WTC11 (cell line): ENCODE results near the gene ZNF668. TPM values are rescaled to one million over a fixed set of nuclear protein-coding genes. Genes with fewer than 3 reads are reported as not detected.
A peak's percentile ranks its signal among the peaks of the same experiment; 100 is the strongest.

Experiments
- ATAC-seq: fragments of 200-7000 bp; cut with Tn5 transposase; 2 replicates; pipeline ENCODE4 v1.10.0; 2021; ENCODE audit warnings: mild to moderate bottlenecking, moderate library complexity
- CTCF ChIA-PET: fragments of 300-600 bp; sonication (Branson Sonifier 250); formaldehyde crosslinking; loops from one replicate; lab custom pipeline; 2021; ENCODE audit warnings: antibody characterized with exemption; lab: Charles Lee
- POLR2A ChIA-PET: fragments of 350-600 bp; sonication (Branson Sonifier 250); formaldehyde crosslinking; loops from one replicate; lab custom pipeline; 2021; ENCODE audit warnings: antibody characterized with exemption; lab: Charles Lee
- DNase-seq: peaks from one replicate; pipeline ENCODE4 v3.0.0; 2021; ENCODE audit warnings: low spot score
- H3K27ac Mint-ChIP-seq: 2 replicates; pipeline ENCODE4 v1.8.0; 2021; ENCODE audit warnings: mixed read lengths
- H3K27me3 Mint-ChIP-seq: 2 replicates; pipeline ENCODE4 v1.8.0; 2021; ENCODE audit warnings: low read depth, mild to moderate bottlenecking, moderate library complexity, mixed read lengths
- H3K36me3 Mint-ChIP-seq: 2 replicates; pipeline ENCODE4 v1.8.0; 2021; ENCODE audit warnings: mixed read lengths
- H3K4me1 Mint-ChIP-seq: 2 replicates; pipeline ENCODE4 v1.8.0; 2022; ENCODE audit warnings: mixed read lengths
- H3K4me3 Mint-ChIP-seq: 2 replicates; pipeline ENCODE4 v1.8.0; 2021; ENCODE audit warnings: mild to moderate bottlenecking, moderate library complexity, mixed read lengths
- H3K9me3 Mint-ChIP-seq: 2 replicates; pipeline ENCODE4 v1.8.0; 2021; ENCODE audit warnings: mixed read lengths
- ATF1 ChIP-seq: sonication (generic); formaldehyde crosslinking; IDR thresholded peaks from 2 replicates; pipeline ENCODE4 v1.8.1; 2023; ENCODE audit warnings: mild to moderate bottlenecking, moderate library complexity, missing genetic modification reagents
- CREM ChIP-seq: sonication (generic); formaldehyde crosslinking; IDR thresholded peaks from 2 replicates; pipeline ENCODE4 v1.8.1; 2022; ENCODE audit warnings: mild to moderate bottlenecking, missing genetic modification reagents, moderate library complexity
- ELF4 ChIP-seq: sonication (generic); formaldehyde crosslinking; IDR thresholded peaks from 2 replicates; pipeline ENCODE4 v1.8.1; 2022; ENCODE audit warnings: low read depth, mild to moderate bottlenecking, moderate library complexity, missing genetic modification reagents
- ETV6 ChIP-seq: sonication (generic); formaldehyde crosslinking; IDR thresholded peaks from 2 replicates; pipeline ENCODE4 v1.8.1; 2022; ENCODE audit warnings: mild to moderate bottlenecking, missing genetic modification reagents
- FOXK1 ChIP-seq: sonication (generic); formaldehyde crosslinking; IDR thresholded peaks from 2 replicates; pipeline ENCODE4 v1.8.0; 2022; ENCODE audit warnings: mild to moderate bottlenecking, moderate library complexity, missing genetic modification reagents
- FOXP1 ChIP-seq: sonication (generic); formaldehyde crosslinking; IDR thresholded peaks from 2 replicates; pipeline ENCODE4 v1.8.0; 2022; ENCODE audit warnings: missing genetic modification reagents, mild to moderate bottlenecking, moderate library complexity, borderline replicate concordance
- HMGA2 ChIP-seq: fragments of 250-450 bp; sonication (Bioruptor Pico); IDR thresholded peaks from 2 replicates; pipeline ENCODE4 v1.4.0; 2021; ENCODE audit warnings: mild to moderate bottlenecking, moderate library complexity
- JAZF1 ChIP-seq: fragments of 250-450 bp; sonication (Bioruptor Pico); IDR thresholded peaks from 2 replicates; pipeline ENCODE4 v1.9.0; 2021; ENCODE audit warnings: moderate library complexity, mild to moderate bottlenecking, inconsistent platforms
- JUN ChIP-seq: sonication (generic); formaldehyde crosslinking; IDR thresholded peaks from 2 replicates; pipeline ENCODE4 v1.8.0; 2023; ENCODE audit warnings: mild to moderate bottlenecking, missing genetic modification reagents
- NR2C2 ChIP-seq: sonication (generic); formaldehyde crosslinking; IDR thresholded peaks from 2 replicates; pipeline ENCODE4 v1.8.0; 2022; ENCODE audit warnings: mild to moderate bottlenecking, missing genetic modification reagents
- SP1 ChIP-seq: sonication (generic); formaldehyde crosslinking; conservative IDR thresholded peaks from 2 replicates; pipeline ENCODE4 v1.8.1; 2022; ENCODE audit warnings: missing genetic modification reagents
- TCF7 ChIP-seq: sonication (generic); formaldehyde crosslinking; IDR thresholded peaks from 2 replicates; pipeline ENCODE4 v1.8.0; 2022; ENCODE audit warnings: mild to moderate bottlenecking, low read depth, missing genetic modification reagents, moderate library complexity
- TEAD1 ChIP-seq: sonication (generic); formaldehyde crosslinking; IDR thresholded peaks from 2 replicates; pipeline ENCODE4 v1.8.0; 2022; ENCODE audit warnings: mild to moderate bottlenecking, missing genetic modification reagents
- ZBTB21 ChIP-seq: sonication (generic); formaldehyde crosslinking; IDR thresholded peaks from 2 replicates; pipeline ENCODE4 v1.8.1; 2023; ENCODE audit warnings: mild to moderate bottlenecking, missing genetic modification reagents, borderline replicate concordance
- ZNF263 ChIP-seq: sonication (generic); formaldehyde crosslinking; IDR thresholded peaks from 2 replicates; pipeline ENCODE4 v1.8.1; 2022; ENCODE audit warnings: low read depth, mild to moderate bottlenecking, moderate library complexity, missing genetic modification reagents
- ZNF396 ChIP-seq: fragments of 250-450 bp; sonication (Bioruptor Pico); IDR thresholded peaks from 2 replicates; pipeline ENCODE4 v1.8.0; 2021; ENCODE audit warnings: mild to moderate bottlenecking, moderate library complexity, borderline replicate concordance
- total RNA-seq: library from RNA; stranded (reverse); gene quantifications from 3 replicates; pipeline ENCODE4 v1.2.3, GENCODE V29; 2021
- TF ChIP-seq, protein P1 (sequence below): sonication (generic); formaldehyde crosslinking; IDR thresholded peaks from 2 replicates; pipeline ENCODE4 v1.8.1; 2023; ENCODE audit warnings: mild to moderate bottlenecking, moderate library complexity, missing genetic modification reagents
- TF ChIP-seq, protein P2 (sequence below): sonication (generic); formaldehyde crosslinking; IDR thresholded peaks from 2 replicates; pipeline ENCODE4 v1.8.0; 2022; ENCODE audit warnings: mild to moderate bottlenecking, missing genetic modification reagents
- TF ChIP-seq, protein P3 (sequence below): fragments of 200-600 bp; IDR thresholded peaks from 2 replicates; pipeline ENCODE4 v1.8.0; 2022; ENCODE audit warnings: antibody characterized with exemption
- TF ChIP-seq, protein P4 (sequence below): fragments of 250-450 bp; sonication (Bioruptor Pico); IDR thresholded peaks from 2 replicates; pipeline ENCODE4 v2.1.2; 2022; ENCODE audit warnings: mild to moderate bottlenecking, moderate library complexity
- TF ChIP-seq, protein P5 (sequence below): sonication (generic); formaldehyde crosslinking; IDR thresholded peaks from 2 replicates; pipeline ENCODE4 v1.8.1; 2022; ENCODE audit warnings: mild to moderate bottlenecking, moderate library complexity, missing genetic modification reagents
- TF ChIP-seq, protein P6 (sequence below): sonication (generic); formaldehyde crosslinking; IDR thresholded peaks from 2 replicates; pipeline ENCODE4 v1.8.1; 2022; ENCODE audit warnings: mild to moderate bottlenecking, missing genetic modification reagents, moderate library complexity, borderline replicate concordance
- TF ChIP-seq, protein P7 (sequence below): sonication (generic); formaldehyde crosslinking; IDR thresholded peaks from 2 replicates; pipeline ENCODE4 v1.8.0; 2023; ENCODE audit warnings: mild to moderate bottlenecking, missing genetic modification reagents

The ZNF668 gene
- total RNA-seq, 1 experiment from 2014 or later = 17.3 TPM

DNA sequence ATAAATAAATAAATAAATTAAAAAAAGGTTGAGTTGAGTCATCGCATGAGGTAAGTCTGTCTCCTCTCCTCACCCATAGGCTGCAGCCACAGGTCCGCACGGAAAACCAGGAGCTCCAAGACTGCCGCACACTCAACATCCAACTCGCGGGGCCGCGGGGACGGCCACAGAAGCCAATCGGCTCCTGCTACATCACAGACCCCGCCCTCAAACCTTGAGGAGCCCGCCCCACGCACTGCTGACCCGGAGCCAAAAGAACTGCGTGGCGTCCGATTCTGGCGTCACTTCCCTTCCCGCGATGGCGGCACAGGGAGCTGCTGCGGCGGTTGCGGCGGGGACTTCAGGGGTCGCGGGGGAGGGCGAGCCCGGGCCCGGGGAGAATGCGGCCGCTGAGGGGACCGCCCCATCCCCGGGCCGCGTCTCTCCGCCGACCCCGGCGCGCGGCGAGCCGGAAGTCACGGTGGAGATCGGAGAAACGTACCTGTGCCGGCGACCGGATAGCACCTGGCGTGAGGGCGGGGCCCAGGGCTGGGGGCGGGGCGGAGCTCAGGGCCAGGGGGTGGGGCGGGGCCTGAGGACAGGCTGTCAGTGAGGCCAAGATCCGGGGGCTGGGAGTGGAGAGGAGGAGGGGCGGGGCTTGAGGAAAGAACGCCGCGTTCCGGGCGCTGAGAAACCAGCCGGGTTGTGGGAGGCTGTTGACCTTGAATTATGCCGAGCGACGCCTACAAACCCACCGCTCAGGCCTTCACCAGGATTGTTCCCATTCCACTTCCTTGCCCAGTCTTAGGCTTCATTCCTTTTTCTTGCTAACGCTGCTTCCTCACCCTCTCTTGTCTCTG is 43.6 kb upstream of the ZNF668 start, which contains the start of gene KAT8:
TSS of gene KAT8 (plus strand) at position 281 of the 839 bp plus-strand sequence. CDS start at position 299, 18 bp downstream.
- H3K27me3 Mint-ChIP-seq = no peaks in the 10 kb centered on the region
- peak; percentile 96 for DNase-seq
- peaks cover 16% of the 10 kb centered on the region for H3K4me1 Mint-ChIP-seq
- peaks cover 33% of the 10 kb centered on the region for H3K36me3 Mint-ChIP-seq
- H3K9me3 Mint-ChIP-seq = no peaks in the 10 kb centered on the region
- peak; percentile 93 for ATAC-seq
- H3K4me3 Mint-ChIP-seq = peak within 1 kb of the TSS; percentile 83
- H3K27ac Mint-ChIP-seq = peak within 1 kb of the TSS; percentile 80
- POLR2A ChIA-PET = interaction anchor here (0.6 to 2.1 kb wide), 22 partner anchors 8 to 342 kb away, joined by 3 to 37 read pairs (median 4); partner anchors contain the start of genes FUS, PRSS8, PYCARD and TRIM72
- CTCF ChIA-PET = interaction anchor here (0.6 to 2.9 kb wide), 28 partner anchors 9 to 338 kb away, joined by 3 to 58 read pairs (median 4); partner anchors contain the start of genes FUS, HSD3B7, PRSS8 and PYCARD
- peak; percentile 91 for TF ChIP-seq FOXK1
- TF ChIP-seq ETV6 (CRISPR knock-in tag) = 0 out of 2 replicates have a peak, but pooled peaks have one; percentile 35
- TF ChIP-seq ZBTB21 (CRISPR knock-in tag) = no peak
- TF ChIP-seq, protein P1, sequence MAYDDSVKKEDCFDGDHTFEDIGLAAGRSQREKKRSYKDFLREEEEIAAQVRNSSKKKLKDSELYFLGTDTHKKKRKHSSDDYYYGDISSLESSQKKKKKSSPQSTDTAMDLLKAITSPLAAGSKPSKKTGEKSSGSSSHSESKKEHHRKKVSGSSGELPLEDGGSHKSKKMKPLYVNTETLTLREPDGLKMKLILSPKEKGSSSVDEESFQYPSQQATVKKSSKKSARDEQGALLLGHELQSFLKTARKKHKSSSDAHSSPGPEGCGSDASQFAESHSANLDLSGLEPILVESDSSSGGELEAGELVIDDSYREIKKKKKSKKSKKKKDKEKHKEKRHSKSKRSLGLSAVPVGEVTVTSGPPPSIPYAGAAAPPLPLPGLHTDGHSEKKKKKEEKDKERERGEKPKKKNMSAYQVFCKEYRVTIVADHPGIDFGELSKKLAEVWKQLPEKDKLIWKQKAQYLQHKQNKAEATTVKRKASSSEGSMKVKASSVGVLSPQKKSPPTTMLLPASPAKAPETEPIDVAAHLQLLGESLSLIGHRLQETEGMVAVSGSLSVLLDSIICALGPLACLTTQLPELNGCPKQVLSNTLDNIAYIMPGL (CRISPR knock-in tag) = 0 out of 2 replicates have a peak, but pooled peaks have one; percentile 23
- TF ChIP-seq, protein P2, sequence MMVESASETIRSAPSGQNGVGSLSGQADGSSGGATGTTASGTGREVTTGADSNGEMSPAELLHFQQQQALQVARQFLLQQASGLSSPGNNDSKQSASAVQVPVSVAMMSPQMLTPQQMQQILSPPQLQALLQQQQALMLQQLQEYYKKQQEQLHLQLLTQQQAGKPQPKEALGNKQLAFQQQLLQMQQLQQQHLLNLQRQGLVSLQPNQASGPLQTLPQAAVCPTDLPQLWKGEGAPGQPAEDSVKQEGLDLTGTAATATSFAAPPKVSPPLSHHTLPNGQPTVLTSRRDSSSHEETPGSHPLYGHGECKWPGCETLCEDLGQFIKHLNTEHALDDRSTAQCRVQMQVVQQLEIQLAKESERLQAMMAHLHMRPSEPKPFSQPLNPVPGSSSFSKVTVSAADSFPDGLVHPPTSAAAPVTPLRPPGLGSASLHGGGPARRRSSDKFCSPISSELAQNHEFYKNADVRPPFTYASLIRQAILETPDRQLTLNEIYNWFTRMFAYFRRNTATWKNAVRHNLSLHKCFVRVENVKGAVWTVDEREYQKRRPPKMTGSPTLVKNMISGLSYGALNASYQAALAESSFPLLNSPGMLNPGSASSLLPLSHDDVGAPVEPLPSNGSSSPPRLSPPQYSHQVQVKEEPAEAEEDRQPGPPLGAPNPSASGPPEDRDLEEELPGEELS (CRISPR knock-in tag) = peak; percentile 66; the same call in 1 of the 2 replicates
- TF ChIP-seq, protein P3, sequence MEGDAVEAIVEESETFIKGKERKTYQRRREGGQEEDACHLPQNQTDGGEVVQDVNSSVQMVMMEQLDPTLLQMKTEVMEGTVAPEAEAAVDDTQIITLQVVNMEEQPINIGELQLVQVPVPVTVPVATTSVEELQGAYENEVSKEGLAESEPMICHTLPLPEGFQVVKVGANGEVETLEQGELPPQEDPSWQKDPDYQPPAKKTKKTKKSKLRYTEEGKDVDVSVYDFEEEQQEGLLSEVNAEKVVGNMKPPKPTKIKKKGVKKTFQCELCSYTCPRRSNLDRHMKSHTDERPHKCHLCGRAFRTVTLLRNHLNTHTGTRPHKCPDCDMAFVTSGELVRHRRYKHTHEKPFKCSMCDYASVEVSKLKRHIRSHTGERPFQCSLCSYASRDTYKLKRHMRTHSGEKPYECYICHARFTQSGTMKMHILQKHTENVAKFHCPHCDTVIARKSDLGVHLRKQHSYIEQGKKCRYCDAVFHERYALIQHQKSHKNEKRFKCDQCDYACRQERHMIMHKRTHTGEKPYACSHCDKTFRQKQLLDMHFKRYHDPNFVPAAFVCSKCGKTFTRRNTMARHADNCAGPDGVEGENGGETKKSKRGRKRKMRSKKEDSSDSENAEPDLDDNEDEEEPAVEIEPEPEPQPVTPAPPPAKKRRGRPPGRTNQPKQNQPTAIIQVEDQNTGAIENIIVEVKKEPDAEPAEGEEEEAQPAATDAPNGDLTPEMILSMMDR = no peak
- TF ChIP-seq, protein P4, sequence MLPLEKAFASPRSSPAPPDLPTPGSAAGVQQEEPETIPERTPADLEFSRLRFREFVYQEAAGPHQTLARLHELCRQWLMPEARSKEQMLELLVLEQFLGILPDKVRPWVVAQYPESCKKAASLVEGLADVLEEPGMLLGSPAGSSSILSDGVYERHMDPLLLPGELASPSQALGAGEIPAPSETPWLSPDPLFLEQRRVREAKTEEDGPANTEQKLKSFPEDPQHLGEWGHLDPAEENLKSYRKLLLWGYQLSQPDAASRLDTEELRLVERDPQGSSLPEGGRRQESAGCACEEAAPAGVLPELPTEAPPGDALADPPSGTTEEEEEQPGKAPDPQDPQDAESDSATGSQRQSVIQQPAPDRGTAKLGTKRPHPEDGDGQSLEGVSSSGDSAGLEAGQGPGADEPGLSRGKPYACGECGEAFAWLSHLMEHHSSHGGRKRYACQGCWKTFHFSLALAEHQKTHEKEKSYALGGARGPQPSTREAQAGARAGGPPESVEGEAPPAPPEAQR (CRISPR knock-in tag) = no peak
- TF ChIP-seq FOXP1 (CRISPR knock-in tag) = 0 out of 2 replicates have a peak, but pooled peaks have one; percentile 40
- TF ChIP-seq, protein P5, sequence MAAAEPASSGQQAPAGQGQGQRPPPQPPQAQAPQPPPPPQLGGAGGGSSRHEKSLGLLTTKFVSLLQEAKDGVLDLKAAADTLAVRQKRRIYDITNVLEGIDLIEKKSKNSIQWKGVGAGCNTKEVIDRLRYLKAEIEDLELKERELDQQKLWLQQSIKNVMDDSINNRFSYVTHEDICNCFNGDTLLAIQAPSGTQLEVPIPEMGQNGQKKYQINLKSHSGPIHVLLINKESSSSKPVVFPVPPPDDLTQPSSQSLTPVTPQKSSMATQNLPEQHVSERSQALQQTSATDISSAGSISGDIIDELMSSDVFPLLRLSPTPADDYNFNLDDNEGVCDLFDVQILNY = peak; percentile 69
- TF ChIP-seq ZNF263 (CRISPR knock-in tag) = no peak
- no peak for TF ChIP-seq ZNF396 (CRISPR knock-in tag)
- TF ChIP-seq ATF1 (CRISPR knock-in tag) = no peak; the same call in 1 of the 2 replicates
- no peak for TF ChIP-seq TCF7 (CRISPR knock-in tag)
- 0 out of 2 replicates have a peak, but pooled peaks have one; percentile 80 for TF ChIP-seq JUN
- TF ChIP-seq JAZF1 (CRISPR knock-in tag) = no peak
- peak; percentile 98 for TF ChIP-seq NR2C2 (CRISPR knock-in tag)
- peak; percentile 40; the same call in 1 of the 2 replicates for TF ChIP-seq HMGA2 (CRISPR knock-in tag)
- peak; percentile 51; the same call in 1 of the 2 replicates for TF ChIP-seq TEAD1 (CRISPR knock-in tag)
- TF ChIP-seq, protein P6, sequence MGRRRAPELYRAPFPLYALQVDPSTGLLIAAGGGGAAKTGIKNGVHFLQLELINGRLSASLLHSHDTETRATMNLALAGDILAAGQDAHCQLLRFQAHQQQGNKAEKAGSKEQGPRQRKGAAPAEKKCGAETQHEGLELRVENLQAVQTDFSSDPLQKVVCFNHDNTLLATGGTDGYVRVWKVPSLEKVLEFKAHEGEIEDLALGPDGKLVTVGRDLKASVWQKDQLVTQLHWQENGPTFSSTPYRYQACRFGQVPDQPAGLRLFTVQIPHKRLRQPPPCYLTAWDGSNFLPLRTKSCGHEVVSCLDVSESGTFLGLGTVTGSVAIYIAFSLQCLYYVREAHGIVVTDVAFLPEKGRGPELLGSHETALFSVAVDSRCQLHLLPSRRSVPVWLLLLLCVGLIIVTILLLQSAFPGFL (CRISPR knock-in tag) = no peak
- TF ChIP-seq ELF4 = no peak
- TF ChIP-seq, protein P7, sequence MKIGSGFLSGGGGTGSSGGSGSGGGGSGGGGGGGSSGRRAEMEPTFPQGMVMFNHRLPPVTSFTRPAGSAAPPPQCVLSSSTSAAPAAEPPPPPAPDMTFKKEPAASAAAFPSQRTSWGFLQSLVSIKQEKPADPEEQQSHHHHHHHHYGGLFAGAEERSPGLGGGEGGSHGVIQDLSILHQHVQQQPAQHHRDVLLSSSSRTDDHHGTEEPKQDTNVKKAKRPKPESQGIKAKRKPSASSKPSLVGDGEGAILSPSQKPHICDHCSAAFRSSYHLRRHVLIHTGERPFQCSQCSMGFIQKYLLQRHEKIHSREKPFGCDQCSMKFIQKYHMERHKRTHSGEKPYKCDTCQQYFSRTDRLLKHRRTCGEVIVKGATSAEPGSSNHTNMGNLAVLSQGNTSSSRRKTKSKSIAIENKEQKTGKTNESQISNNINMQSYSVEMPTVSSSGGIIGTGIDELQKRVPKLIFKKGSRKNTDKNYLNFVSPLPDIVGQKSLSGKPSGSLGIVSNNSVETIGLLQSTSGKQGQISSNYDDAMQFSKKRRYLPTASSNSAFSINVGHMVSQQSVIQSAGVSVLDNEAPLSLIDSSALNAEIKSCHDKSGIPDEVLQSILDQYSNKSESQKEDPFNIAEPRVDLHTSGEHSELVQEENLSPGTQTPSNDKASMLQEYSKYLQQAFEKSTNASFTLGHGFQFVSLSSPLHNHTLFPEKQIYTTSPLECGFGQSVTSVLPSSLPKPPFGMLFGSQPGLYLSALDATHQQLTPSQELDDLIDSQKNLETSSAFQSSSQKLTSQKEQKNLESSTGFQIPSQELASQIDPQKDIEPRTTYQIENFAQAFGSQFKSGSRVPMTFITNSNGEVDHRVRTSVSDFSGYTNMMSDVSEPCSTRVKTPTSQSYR (CRISPR knock-in tag) = no peak
- peak; percentile 97 for TF ChIP-seq SP1 (CRISPR knock-in tag)
- TF ChIP-seq CREM (CRISPR knock-in tag) = peak; percentile 97
